ENCODE data around the gene TXK.

The TXK gene

DNA sequence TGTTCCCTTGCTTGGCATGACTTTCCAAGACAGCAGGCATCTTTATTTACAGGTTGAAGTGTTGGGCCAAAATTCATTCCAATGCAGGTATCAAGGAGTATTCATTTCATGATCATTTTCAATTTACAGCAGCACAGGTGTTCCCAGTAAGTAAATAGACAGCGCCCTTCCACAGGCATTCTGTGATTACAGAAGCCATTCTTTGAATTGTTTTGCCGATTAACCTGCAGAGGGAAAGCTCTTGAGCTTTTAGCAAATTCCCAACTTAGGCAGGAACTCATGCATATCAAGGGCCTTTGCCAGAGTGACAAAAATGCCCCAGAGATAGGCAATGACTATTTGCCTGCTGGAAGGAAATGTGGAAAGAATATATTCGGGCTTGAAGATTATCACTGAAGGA, 6.8 kb downstream of the TXK start:
- H3K4me3 ChIP-seq (ENCODE audit: low read depth, low read length): no peak overlapping the region
- TF ChIP-seq CTCF (IDR thresholded peaks at IDR 0.05; ENCODE audit: low read depth, low read length): no peak

DNA sequence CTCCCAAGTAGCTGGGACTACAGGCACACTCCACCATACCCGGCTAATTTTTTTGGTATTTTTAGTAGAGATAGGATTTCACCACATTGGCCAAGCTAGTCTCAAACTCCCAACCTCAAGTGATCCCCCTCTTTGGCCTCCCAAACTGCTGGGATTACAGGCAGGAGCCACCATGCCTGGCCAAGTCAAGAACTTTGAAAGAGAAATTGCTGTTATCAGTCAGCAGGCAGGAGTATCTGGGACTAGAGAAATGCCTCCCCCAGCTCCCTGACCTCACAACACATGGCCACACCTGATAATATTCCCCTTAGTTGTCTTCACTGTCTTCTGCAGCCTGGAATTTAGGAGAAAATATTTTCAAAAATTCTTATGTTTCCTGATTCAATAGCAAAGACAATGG, 7.4 kb downstream of the TXK start:
- no peak for TF ChIP-seq CTCF (IDR thresholded peaks at IDR 0.05; ENCODE audit: low read depth, low read length)
- H3K4me3 ChIP-seq (ENCODE audit: low read depth, low read length): no peak overlapping the region

DNA sequence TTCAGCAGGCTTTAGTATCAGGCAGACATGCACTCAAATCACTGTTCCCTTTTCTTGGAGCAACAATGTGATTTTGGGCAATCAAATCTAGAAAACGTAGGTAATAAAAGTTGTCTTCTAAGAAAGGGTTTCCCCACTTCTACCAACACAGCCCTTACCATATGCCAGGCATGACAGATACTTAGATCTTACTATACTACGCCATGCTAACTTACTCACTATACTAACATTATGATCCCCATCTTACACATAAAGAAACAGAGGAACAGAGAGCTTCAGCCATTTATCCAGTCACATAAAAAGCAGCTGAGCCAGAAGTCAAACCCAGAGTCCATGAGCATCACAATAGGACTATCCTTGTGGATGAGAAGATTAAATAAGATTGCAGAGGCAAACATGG, 9.2 kb downstream of the TXK start:
- TF ChIP-seq CTCF (IDR thresholded peaks at IDR 0.05; ENCODE audit: low read depth, low read length): no peak
- H3K4me3 ChIP-seq (ENCODE audit: low read depth, low read length): no peak overlapping the region

GRCh38 chr4:48122756-48123155, 11.3 kb downstream of the TXK start:
- TF ChIP-seq CTCF (IDR thresholded peaks at IDR 0.05; ENCODE audit: low read depth, low read length): no peak
- no peak overlapping the region for H3K4me3 ChIP-seq (ENCODE audit: low read depth, low read length)

GRCh38 chr4:48121180-48121579, 12.9 kb downstream of the TXK start:
- TF ChIP-seq CTCF (IDR thresholded peaks at IDR 0.05; ENCODE audit: low read depth, low read length): no peak
- no peak overlapping the region for H3K4me3 ChIP-seq (ENCODE audit: low read depth, low read length)

DNA sequence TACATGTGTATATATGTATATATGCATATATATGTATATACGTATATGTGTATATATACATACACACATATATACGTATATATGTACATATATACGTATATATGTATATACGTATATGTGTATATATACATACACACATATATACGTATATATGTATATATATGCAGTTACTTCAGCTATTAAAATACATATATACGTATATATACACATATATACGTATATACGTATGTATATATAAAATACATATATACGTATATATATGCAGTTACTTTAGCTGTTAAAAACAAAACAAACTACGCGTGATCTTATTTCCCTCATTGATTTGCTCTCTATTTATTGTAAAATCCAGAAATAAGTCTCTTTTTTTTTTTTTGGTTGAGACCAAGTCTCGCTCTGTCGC, 13.9 kb downstream of the TXK start:
- no peak for TF ChIP-seq CTCF (IDR thresholded peaks at IDR 0.05; ENCODE audit: low read depth, low read length)
- no peak overlapping the region for H3K4me3 ChIP-seq (ENCODE audit: low read depth, low read length)

GRCh38 chr4:48119646-48120045, 14.4 kb downstream of the TXK start:
- TF ChIP-seq CTCF (IDR thresholded peaks at IDR 0.05; ENCODE audit: low read depth, low read length): no peak
- no peak overlapping the region for H3K4me3 ChIP-seq (ENCODE audit: low read depth, low read length)
